ENCODE measurements around the gene CDH4.

DNA sequence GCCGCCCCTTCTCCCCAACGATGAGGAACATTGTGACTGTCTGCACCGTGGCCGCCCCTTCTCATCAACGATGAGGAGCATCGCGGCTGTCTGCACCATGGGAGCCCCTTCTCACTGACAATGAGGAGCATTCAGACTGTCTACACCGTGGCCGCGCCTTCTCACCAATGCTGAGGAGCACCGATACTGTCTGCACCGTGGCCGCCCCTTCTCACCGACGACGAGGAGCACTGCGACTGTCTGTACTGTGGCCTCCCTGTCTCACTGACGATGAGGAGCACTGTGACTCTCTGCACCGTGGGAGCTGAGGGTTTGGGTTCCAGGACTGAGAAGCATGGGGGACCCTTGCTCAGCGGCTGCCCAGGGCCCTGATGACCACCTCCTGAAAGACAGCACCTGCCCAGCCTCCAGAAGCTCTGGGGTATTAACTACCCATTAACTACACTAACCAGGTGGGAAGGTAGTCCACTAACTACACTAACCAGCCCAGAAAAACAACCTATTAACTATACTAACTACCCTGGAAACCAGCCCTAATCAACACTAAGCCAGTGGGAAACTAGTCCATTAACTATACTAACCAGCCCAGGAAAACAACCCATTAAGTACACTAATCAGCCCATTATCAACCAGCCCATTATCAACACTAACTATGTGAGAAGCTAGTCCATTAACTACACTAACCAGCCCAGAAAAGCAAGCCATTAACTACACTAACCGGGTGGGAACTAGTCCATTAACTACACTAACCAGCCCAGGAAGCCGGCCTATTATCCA lies 696.7 kb downstream of the CDH4 start:
- TF ChIP-seq POLR2AphosphoS5 (IDR thresholded peaks at IDR 0.05) (no peak), CTCF (IDR thresholded peaks at IDR 0.05) (no peak), POLR2A (IDR thresholded peaks at IDR 0.05) (no peak), EP300 (IDR thresholded peaks at IDR 0.05; ENCODE audit: low read depth) (no peak)
